Esophagus squamous epithelium (tissue), 4 donors: Measurements from ENCODE around the gene TROAP.
A peak's percentile ranks its signal among the peaks of the same experiment; 100 is the strongest.

ENCODE experiments used
- POLR2A ChIP-seq, 4 donors: fragments of 450-650 bp; IDR thresholded peaks; one replicate each; pipeline ENCODE4 v1.6.1; 2017; ENCODE audit warnings: antibody characterized with exemption in 4 of 4, mild to moderate bottlenecking in 4 of 4, moderate library complexity in 3 of 4
- TF ChIP-seq, protein P1 (sequence below), 6 experiments: fragments of 450-650 bp in 4 of 6; fragments of 200-600 bp in 2 of 6; sonication (generic) in 2 of 6; IDR thresholded peaks; one replicate each; pipeline ENCODE4 v1.5.1; 2016 to 2019; ENCODE audit warnings: antibody characterized with exemption in 6 of 6, mild to moderate bottlenecking in 4 of 6, moderate library complexity in 4 of 6

DNA sequence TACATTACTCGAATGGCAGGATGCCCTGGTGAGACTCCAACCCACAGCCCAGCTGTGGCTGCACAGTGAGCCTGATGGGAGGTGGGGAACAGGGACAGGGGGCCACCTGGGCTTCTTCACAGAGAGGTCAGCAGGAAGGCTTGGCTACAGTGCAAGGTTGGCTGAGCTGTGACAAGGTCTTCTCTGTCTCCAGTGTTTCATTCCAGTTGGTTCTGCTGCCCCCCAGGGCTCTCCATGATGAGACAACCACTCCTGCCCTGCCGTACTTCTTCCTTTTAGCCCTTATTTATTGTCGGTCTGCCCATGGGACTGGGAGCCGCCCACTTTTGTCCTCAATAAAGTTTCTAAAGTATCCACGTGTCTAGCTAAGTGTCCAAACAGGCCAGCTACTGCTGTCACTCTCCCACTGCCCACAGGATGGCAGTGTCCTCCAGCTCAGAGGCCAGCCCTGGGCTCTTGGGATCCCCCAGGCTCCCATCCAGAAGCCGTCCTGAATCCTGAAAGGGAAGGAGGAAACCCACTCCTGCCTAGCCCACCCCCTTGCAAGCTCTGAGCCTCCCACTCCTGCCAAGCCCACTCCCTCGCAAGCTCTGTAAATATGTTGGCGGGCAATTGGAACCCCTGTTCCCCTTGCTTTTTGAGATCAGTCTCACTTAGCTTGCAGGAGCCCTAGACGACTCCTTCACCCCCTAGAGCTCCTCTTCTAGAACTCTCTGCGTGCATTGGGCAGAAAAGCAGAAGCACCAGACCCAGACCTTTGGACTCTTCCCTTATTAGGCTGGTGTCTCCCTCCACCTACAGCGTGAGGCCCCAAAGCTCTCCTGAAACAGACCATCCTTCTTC lies 8.5 kb downstream of the TROAP start:
- TF ChIP-seq, protein P1, sequence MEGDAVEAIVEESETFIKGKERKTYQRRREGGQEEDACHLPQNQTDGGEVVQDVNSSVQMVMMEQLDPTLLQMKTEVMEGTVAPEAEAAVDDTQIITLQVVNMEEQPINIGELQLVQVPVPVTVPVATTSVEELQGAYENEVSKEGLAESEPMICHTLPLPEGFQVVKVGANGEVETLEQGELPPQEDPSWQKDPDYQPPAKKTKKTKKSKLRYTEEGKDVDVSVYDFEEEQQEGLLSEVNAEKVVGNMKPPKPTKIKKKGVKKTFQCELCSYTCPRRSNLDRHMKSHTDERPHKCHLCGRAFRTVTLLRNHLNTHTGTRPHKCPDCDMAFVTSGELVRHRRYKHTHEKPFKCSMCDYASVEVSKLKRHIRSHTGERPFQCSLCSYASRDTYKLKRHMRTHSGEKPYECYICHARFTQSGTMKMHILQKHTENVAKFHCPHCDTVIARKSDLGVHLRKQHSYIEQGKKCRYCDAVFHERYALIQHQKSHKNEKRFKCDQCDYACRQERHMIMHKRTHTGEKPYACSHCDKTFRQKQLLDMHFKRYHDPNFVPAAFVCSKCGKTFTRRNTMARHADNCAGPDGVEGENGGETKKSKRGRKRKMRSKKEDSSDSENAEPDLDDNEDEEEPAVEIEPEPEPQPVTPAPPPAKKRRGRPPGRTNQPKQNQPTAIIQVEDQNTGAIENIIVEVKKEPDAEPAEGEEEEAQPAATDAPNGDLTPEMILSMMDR (IDR thresholded peaks at IDR 0.05), result peak; percentile 36 to 79 (median 58)
- TF ChIP-seq POLR2A (IDR thresholded peaks at IDR 0.05), result no peak
